Karpas-422 (cell line): Measurements from ENCODE around the gene MTX3. TPM values are rescaled to one million over a fixed set of nuclear protein-coding genes. Genes with fewer than 3 reads are reported as not detected.

Source experiments
- DNase-seq: peaks from one replicate; pipeline ENCODE4 v3.0.0-alpha.2; 2015
- H2AFZ ChIP-seq: fragments of 200-600 bp; sonication (generic); 2 replicates; pipeline ENCODE4 v1.6.1; 2014; ENCODE audit warnings: antibody characterized with exemption, low read length, mixed read lengths
- H3K27ac ChIP-seq: fragments of 200-600 bp; sonication (generic); 2 replicates; pipeline ENCODE4 v1.5.1; 2014; ENCODE audit warnings: mild to moderate bottlenecking, low read length, moderate library complexity
- H3K27me3 ChIP-seq: fragments of 200-600 bp; sonication (generic); 2 replicates; pipeline ENCODE4 v1.6.1; 2014; ENCODE audit warnings: low read length, mixed read lengths
- H3K36me3 ChIP-seq: fragments of 200-600 bp; sonication (generic); 2 replicates; pipeline ENCODE4 v1.6.1; 2014; ENCODE audit warnings: low read length, mixed read lengths; ENCODE audit not compliant: insufficient read depth
- H3K4me1 ChIP-seq: fragments of 200-600 bp; sonication (generic); 2 replicates; pipeline ENCODE4 v1.6.1; 2014; ENCODE audit warnings: mild to moderate bottlenecking, low read length, mixed read lengths
- H3K4me2 ChIP-seq: fragments of 200-600 bp; sonication (generic); 2 replicates; pipeline ENCODE4 v1.6.1; 2014; ENCODE audit warnings: low read length, low read depth, mild to moderate bottlenecking; ENCODE audit not compliant: poor library complexity, severe bottlenecking
- H3K4me3 ChIP-seq: fragments of 200-600 bp; sonication (generic); 2 replicates; pipeline ENCODE4 v1.5.1; 2014; ENCODE audit warnings: mild to moderate bottlenecking, antibody characterized with exemption, low read length, mixed read lengths
- H3K79me2 ChIP-seq: fragments of 200-600 bp; sonication (generic); 2 replicates; pipeline ENCODE4 v1.6.1; 2014; ENCODE audit warnings: mild to moderate bottlenecking, low read length, mixed read lengths
- H3K9ac ChIP-seq: fragments of 200-600 bp; sonication (generic); 2 replicates; pipeline ENCODE4 v1.6.0; 2014; ENCODE audit warnings: low read length
- H3K9me2 ChIP-seq: fragments of 200-600 bp; sonication (generic), shearing (Covaris generic); replicated peaks from 2 replicates; pipeline ENCODE4 v1.6.0; 2014; ENCODE audit warnings: mild to moderate bottlenecking, low read length, moderate library complexity; ENCODE audit not compliant: insufficient read depth
- H3K9me3 ChIP-seq: fragments of 300-700, 200-600 bp; sonication (generic); 2 replicates; pipeline ENCODE4 v1.6.1; 2014; ENCODE audit warnings: low read length, mixed read lengths
- H4K20me1 ChIP-seq: fragments of 200-600 bp; sonication (generic); 2 replicates; pipeline ENCODE4 v1.6.1; 2014; ENCODE audit warnings: mild to moderate bottlenecking, antibody characterized with exemption, low read length, low read depth; ENCODE audit not compliant: insufficient read depth
- total RNA-seq: library from RNA; depleted of rRNA; stranded (reverse); fragments of >200 nt; shearing (Covaris generic); gene quantifications from 2 replicates; pipeline ENCODE4 v1.2.3, GENCODE V29; 2014; ENCODE audit warnings: low replicate concordance; rRNA removed

The MTX3 gene
- total RNA-seq = 9.5 and 19.3 TPM in 2 replicates

GRCh38 chr5:79990598-79991507 lies at the start of gene MTX3:
TSS of gene MTX3 (minus strand) at chr5:79991262. CDS start at chr5:79991238, 24 bp downstream.
- peak within 1 kb of the TSS; percentile 86 for H3K4me2 ChIP-seq
- H3K4me1 ChIP-seq = peaks cover 28% of the 10 kb centered on the region
- H3K4me3 ChIP-seq = peak within 1 kb of the TSS; percentile 92
- no peaks in the 10 kb centered on the region for H3K9me2 ChIP-seq
- peak within 1 kb of the TSS; percentile 90 for H3K9ac ChIP-seq
- no peaks in the 10 kb centered on the region for H4K20me1 ChIP-seq
- H3K79me2 ChIP-seq = peaks cover 26% of the 10 kb centered on the region
- H3K9me3 ChIP-seq = no peaks in the 10 kb centered on the region
- H3K27ac ChIP-seq = peak within 1 kb of the TSS; percentile 83
- H3K36me3 ChIP-seq = peaks cover 12% of the 10 kb centered on the region; the same call in 1 of the 2 replicates
- DNase-seq = peak; percentile 98
- H2AFZ ChIP-seq = peak within 1 kb of the TSS; percentile 78
- H3K27me3 ChIP-seq = no peaks in the 10 kb centered on the region

- H3K9ac ChIP-seq = no peak overlapping the region
- H3K27me3 ChIP-seq = no peaks in the 10 kb centered on the region
- no peak overlapping the region for H3K4me2 ChIP-seq
- no peaks in the 10 kb centered on the region for H3K36me3 ChIP-seq
- no peak for DNase-seq
- H3K4me3 ChIP-seq = no peak overlapping the region
- no peaks in the 10 kb centered on the region for H4K20me1 ChIP-seq
- H3K9me2 ChIP-seq = no peaks in the 10 kb centered on the region
- H3K9me3 ChIP-seq = no peaks in the 10 kb centered on the region
- H3K27ac ChIP-seq = no peak overlapping the region
- H3K4me1 ChIP-seq = peaks cover 44% of the 10 kb centered on the region
- H3K79me2 ChIP-seq = no peaks in the 10 kb centered on the region
- H2AFZ ChIP-seq = no peak overlapping the region
Measured at GRCh38 chr5:80039650-80040049, 48.6 kb upstream of the MTX3 start.

GRCh38 chr5:80037366-80037765 lies 46.3 kb upstream of the MTX3 start:
- DNase-seq = peak; percentile 92
- H3K27ac ChIP-seq = peak overlapping the region; percentile 83
- H3K27me3 ChIP-seq = no peaks in the 10 kb centered on the region
- H3K4me2 ChIP-seq = peak overlapping the region; percentile 67
- H3K36me3 ChIP-seq = no peaks in the 10 kb centered on the region
- no peaks in the 10 kb centered on the region for H3K9me2 ChIP-seq
- H3K9me3 ChIP-seq = no peaks in the 10 kb centered on the region
- no peaks in the 10 kb centered on the region for H4K20me1 ChIP-seq
- peak overlapping the region; percentile 44; the same call in 1 of the 2 replicates for H3K9ac ChIP-seq
- H3K4me3 ChIP-seq = peak overlapping the region; percentile 56
- H3K4me1 ChIP-seq = peaks cover 44% of the 10 kb centered on the region
- no peak overlapping the region for H2AFZ ChIP-seq
- H3K79me2 ChIP-seq = no peaks in the 10 kb centered on the region

- Histone ChIP-seq H3K36me3 (no peaks in the 10 kb centered on the region), H3K27me3 (no peaks in the 10 kb centered on the region), H3K9me3 (no peaks in the 10 kb centered on the region), H3K4me1 (peaks cover 44% of the 10 kb centered on the region), H3K27ac (peak overlapping the region; percentile 83), H3K9me2 (no peaks in the 10 kb centered on the region), H3K79me2 (no peaks in the 10 kb centered on the region), H3K4me2 (peak overlapping the region; percentile 67), H2AFZ (no peak overlapping the region), H3K9ac (peak overlapping the region; percentile 46; the same call in 1 of the 2 replicates), H3K4me3 (peak overlapping the region; percentile 56), H4K20me1 (no peaks in the 10 kb centered on the region)
- peak; percentile 64 for DNase-seq
Measured at GRCh38 chr5:80036615-80037014, 45.6 kb upstream of the MTX3 start.

GRCh38 chr5:80035839-80036238 lies 44.8 kb upstream of the MTX3 start:
- no peaks in the 10 kb centered on the region for H4K20me1 ChIP-seq
- no peaks in the 10 kb centered on the region for H3K9me3 ChIP-seq
- H3K9me2 ChIP-seq = no peaks in the 10 kb centered on the region
- no peaks in the 10 kb centered on the region for H3K36me3 ChIP-seq
- H3K9ac ChIP-seq = no peak overlapping the region
- H3K4me3 ChIP-seq = no peak overlapping the region
- peaks cover 44% of the 10 kb centered on the region for H3K4me1 ChIP-seq
- H2AFZ ChIP-seq = no peak overlapping the region
- H3K79me2 ChIP-seq = no peaks in the 10 kb centered on the region
- H3K27me3 ChIP-seq = no peaks in the 10 kb centered on the region
- DNase-seq = no peak
- peak overlapping the region; percentile 67 for H3K4me2 ChIP-seq
- no peak overlapping the region; the same call in 1 of the 2 replicates for H3K27ac ChIP-seq

GRCh38 chr5:80034962-80035821 lies 44.1 kb upstream of the MTX3 start, which contains the start of gene THBS4:
TSS of gene THBS4 (plus strand) at chr5:80035348. CDS start at chr5:80035538, 190 bp downstream.
- DNase-seq = no peak
- Histone ChIP-seq H3K36me3 (no peaks in the 10 kb centered on the region), H3K9me3 (no peaks in the 10 kb centered on the region), H2AFZ (no peak within 1 kb of the TSS), H4K20me1 (no peaks in the 10 kb centered on the region), H3K9ac (no peak within 1 kb of the TSS), H3K27ac (peak within 1 kb of the TSS; percentile 83; the same call in 1 of the 2 replicates), H3K79me2 (no peaks in the 10 kb centered on the region), H3K9me2 (no peaks in the 10 kb centered on the region), H3K4me3 (no peak within 1 kb of the TSS; the same call in 1 of the 2 replicates), H3K27me3 (no peaks in the 10 kb centered on the region), H3K4me2 (peak within 1 kb of the TSS; percentile 67), H3K4me1 (peaks cover 44% of the 10 kb centered on the region)

GRCh38 chr5:80034559-80034958 lies 43.5 kb upstream of the MTX3 start:
- Histone ChIP-seq H3K4me3 (no peak overlapping the region), H3K27ac (no peak overlapping the region), H3K27me3 (no peaks in the 10 kb centered on the region), H2AFZ (no peak overlapping the region), H3K9me3 (no peaks in the 10 kb centered on the region), H3K36me3 (no peaks in the 10 kb centered on the region), H3K9ac (no peak overlapping the region), H3K9me2 (no peaks in the 10 kb centered on the region), H3K79me2 (no peaks in the 10 kb centered on the region), H4K20me1 (no peaks in the 10 kb centered on the region), H3K4me2 (no peak overlapping the region), H3K4me1 (peaks cover 39% of the 10 kb centered on the region)
- DNase-seq = no peak
